Endothelial cell of umbilical vein (primary cell): ENCODE data around the gene CD86. TPM values are rescaled to one million over a fixed set of nuclear protein-coding genes. Genes with fewer than 3 reads are reported as not detected.

Source experiments
- BruUV-seq: library from RNA; stranded (reverse); fragments of 400-500 nt; replicated peaks from 2 replicates; lab custom pipeline; 2021; lab: Mats Ljungman, UMichigan
- CTCF ChIA-PET: fragments of 300-600, 350-600 bp; sonication (Branson Sonifier 250); formaldehyde crosslinking; loops from one replicate; lab custom pipeline; 2021; ENCODE audit warnings: antibody characterized with exemption, inconsistent platforms; lab: Charles Lee
- POLR2A ChIA-PET: fragments of 300-600, 350-600 bp; sonication (Branson Sonifier 250); formaldehyde crosslinking; loops from one replicate; lab custom pipeline; 2021; ENCODE audit warnings: antibody characterized with exemption, inconsistent platforms; lab: Charles Lee
- DNase-seq: peaks from one replicate; pipeline ENCODE4 v3.0.0-alpha.2; 2011; ENCODE audit warnings: low read depth, low spot score
- FAIRE-seq: peaks from 2 replicates; lab custom pipeline; 2011; peaks lifted over from hg19 to GRCh38; lab: Jason Lieb, UNC
- H2AFZ ChIP-seq: 2 replicates; pipeline ENCODE4 v1.6.0; 2012; ENCODE audit warnings: low read depth, low read length, control low read depth, inconsistent platforms
- H3K27ac ChIP-seq: 2 replicates; pipeline ENCODE4 v1.5.1; 2011; ENCODE audit warnings: low read depth, mild to moderate bottlenecking, control low read depth, low read length, moderate library complexity; ENCODE audit not compliant: insufficient read depth
- H3K27me3 ChIP-seq, 2 experiments: 2 replicates each; pipeline versions ENCODE4 v1.6.0 to v1.6.1; 2011; ENCODE audit warnings: low read length in 2 of 2, mixed read lengths in 1 of 2; ENCODE audit not compliant: control insufficient read depth in 2 of 2, insufficient read depth in 2 of 2
- H3K36me3 ChIP-seq, 2 experiments: 2 replicates in 1 of 2; 3 replicates in 1 of 2; pipeline ENCODE4 v1.5.1; 2011; ENCODE audit warnings: low read length in 2 of 2, mild to moderate bottlenecking in 1 of 2, moderate library complexity in 1 of 2; ENCODE audit not compliant: control insufficient read depth in 2 of 2, insufficient read depth in 2 of 2; ENCODE audit errors: extremely low read depth in 1 of 2
- H3K4me1 ChIP-seq: 3 replicates; pipeline ENCODE4 v1.5.1; 2011; ENCODE audit warnings: mild to moderate bottlenecking, low read length; ENCODE audit not compliant: control insufficient read depth, insufficient read depth; ENCODE audit errors: extremely low read depth
- H3K4me2 ChIP-seq: 2 replicates; pipeline ENCODE4 v1.6.1; 2011; ENCODE audit warnings: low read length, control low read depth, mixed read lengths; ENCODE audit not compliant: insufficient read depth
- H3K4me3 ChIP-seq, 3 experiments: fragments of 200-600 bp in 1 of 3; sonication (generic), shearing (Covaris generic) in 1 of 3; replicated peaks in 1 of 3; 2 replicates each; pipeline ENCODE4 v1.5.1; 2011 to 2016; ENCODE audit warnings: control low read depth in 3 of 3, low read length in 3 of 3, mild to moderate bottlenecking in 2 of 3, inconsistent platforms in 1 of 3, low read depth in 1 of 3, moderate library complexity in 1 of 3; ENCODE audit not compliant: insufficient read depth in 1 of 3
- H3K79me2 ChIP-seq: 2 replicates; pipeline ENCODE4 v1.6.0; 2012; ENCODE audit warnings: low read length, inconsistent platforms; ENCODE audit not compliant: control insufficient read depth, insufficient read depth
- H3K9ac ChIP-seq: replicated peaks from 2 replicates; pipeline ENCODE3; 2011; ENCODE audit warnings: low read length, control low read depth; ENCODE audit not compliant: insufficient read depth; ENCODE audit errors: extremely low read depth
- H3K9me1 ChIP-seq: replicated peaks from 3 replicates; pipeline ENCODE4 v1.6.0; 2011; ENCODE audit warnings: mild to moderate bottlenecking, low read length; ENCODE audit not compliant: control insufficient read depth, insufficient read depth; ENCODE audit errors: extremely low read depth
- H3K9me3 ChIP-seq: replicated peaks from 2 replicates; pipeline ENCODE4 v1.5.1; 2012; ENCODE audit warnings: low read length, inconsistent platforms; ENCODE audit not compliant: control insufficient read depth, insufficient read depth
- H4K20me1 ChIP-seq: replicated peaks from 2 replicates; pipeline ENCODE3; 2011; ENCODE audit warnings: mild to moderate bottlenecking, low read length; ENCODE audit not compliant: control insufficient read depth, insufficient read depth; ENCODE audit errors: extremely low read depth
- CTCF ChIP-seq, 2 donors: IDR thresholded peaks; 1 replicate in 1 of 2; 2 replicates in 1 of 2; pipeline ENCODE4 v1.5.1; 2011; ENCODE audit warnings: low read length in 2 of 2, mild to moderate bottlenecking in 2 of 2, moderate library complexity in 2 of 2, control low read depth in 1 of 2, inconsistent platforms in 1 of 2, low read depth in 1 of 2; ENCODE audit not compliant: insufficient read depth in 1 of 2; ENCODE audit errors: extremely low read depth in 1 of 2
- EZH2 ChIP-seq: IDR thresholded peaks from 2 replicates; pipeline ENCODE4 v1.6.1; 2012; ENCODE audit warnings: borderline replicate concordance, low read depth, mild to moderate bottlenecking, moderate library complexity, low read length, inconsistent platforms; ENCODE audit not compliant: severe bottlenecking
- FOS ChIP-seq: IDR thresholded peaks from 2 replicates; pipeline ENCODE4 v1.6.1; 2011; ENCODE audit warnings: mild to moderate bottlenecking, low read length, moderate library complexity, borderline replicate concordance; ENCODE audit not compliant: insufficient read depth
- GATA2 ChIP-seq: IDR thresholded peaks from 2 replicates; pipeline ENCODE4 v1.7.0; 2011; ENCODE audit warnings: low read depth, mild to moderate bottlenecking, moderate library complexity, mixed read lengths, low read length; ENCODE audit not compliant: insufficient read length, insufficient read depth
- JUN ChIP-seq: IDR thresholded peaks from 2 replicates; pipeline ENCODE4 v1.6.1; 2011; ENCODE audit warnings: borderline replicate concordance, low read depth; ENCODE audit not compliant: insufficient read length, insufficient read depth
- MAX ChIP-seq: IDR thresholded peaks from 2 replicates; pipeline ENCODE4 v1.6.1; 2011; ENCODE audit not compliant: insufficient read depth, insufficient read length
- MYC ChIP-seq: IDR thresholded peaks from one replicate; pipeline ENCODE4 v1.6.1; 2011; ENCODE audit warnings: mild to moderate bottlenecking, low read depth, low read length
- POLR2A ChIP-seq: IDR thresholded peaks from 2 replicates; pipeline ENCODE4 v1.6.1; 2012; ENCODE audit warnings: low read depth, mild to moderate bottlenecking, control low read depth, low read length
- POLR2AphosphoS5 ChIP-seq: IDR thresholded peaks from 2 replicates; pipeline ENCODE4 v1.6.1; 2012; ENCODE audit warnings: low read depth, mild to moderate bottlenecking, control low read depth, low read length, moderate library complexity; ENCODE audit not compliant: insufficient read depth
- dilution Hi-C: fragments of 300-500 bp; cut with MboI; formaldehyde crosslinking; loops from one replicate; pipeline ENCODE4 v1.15.0; 2019; ENCODE audit warnings: low sequenced_read_pairs; ENCODE audit not compliant: extremely low pct_ligation_motif_present
- intact Hi-C: fragments of 100-400 bp; cut with micrococcal nuclease; formaldehyde crosslinking; loops from one replicate; pipeline ENCODE4 v1.10.0; 2022
- polyA plus RNA-seq, 4 experiments: library from polyadenylated mRNA; depleted of rRNA in 3 of 4; stranded (reverse) in 3 of 4; unstranded in 1 of 4; fragments of >200 nt; gene quantifications; 2 replicates each; pipeline versions ENCODE4 v1.2.1 to v1.2.3, GENCODE V29; 2011 to 2012; ENCODE audit warnings: missing spikeins in 1 of 4
- total RNA-seq: library from RNA; stranded (reverse); gene quantifications from 2 replicates; pipeline ENCODE4 v1.2.3, GENCODE V29; 2021

The CD86 gene
- total and polyA plus RNA-seq, 2 donors (not counting 3 experiments of a cell fraction or from before 2014, with no cell fraction given): not detected

GRCh38 chr3:122100083-122100482, 44.9 kb downstream of the CD86 start:
- BruUV-seq: no TSS peak
- Histone ChIP-seq H3K36me3 (no peaks in the 10 kb centered on the region), H3K4me1 (no peaks in the 10 kb centered on the region), H3K9me1 (no peaks in the 10 kb centered on the region), H3K4me2 (no peak overlapping the region), H3K9me3 (no peaks in the 10 kb centered on the region), H3K27me3 (peaks cover 9 to 11% of the 10 kb centered on the region in 2 experiments), H3K9ac (no peak overlapping the region), H3K27ac (no peak overlapping the region), H4K20me1 (no peaks in the 10 kb centered on the region), H2AFZ (no peak overlapping the region), H3K4me3 (no peak overlapping the region), H3K79me2 (no peaks in the 10 kb centered on the region)
- intact Hi-C loops (loop anchor here (5.0 to 10.0 kb wide), 2 partner anchors 282 to 575 kb away; partner anchors contain the start of genes FAM162A and MIX23), dilution Hi-C loops (no loop called here)
- CTCF ChIA-PET: interaction anchor here (0.8 to 1.2 kb wide), 3 partner anchors 159 to 555 kb away, joined by 3 to 4 read pairs (median 3); partner anchors contain the start of gene POLQ
- DNase-seq: no peak
- no peak for FAIRE-seq
- no peak for TF ChIP-seq POLR2AphosphoS5
- TF ChIP-seq CTCF (IDR thresholded peaks at IDR 0.05; ENCODE audit: extremely low read depth in 1 of 2, insufficient read depth in 1 of 2, low read depth in 1 of 2, low read length in 2 of 2): no peak
- TF ChIP-seq EZH2: no peak
- TF ChIP-seq MAX: no peak
- TF ChIP-seq JUN: no peak
- no peak for TF ChIP-seq FOS
- no peak for TF ChIP-seq POLR2A
- TF ChIP-seq GATA2: no peak
- TF ChIP-seq MYC: no peak
- POLR2A ChIA-PET: no interaction called here
